Measurements from ENCODE around the gene CFHR1. TPM values are rescaled to one million over a fixed set of nuclear protein-coding genes. Genes with fewer than 3 reads are reported as not detected.

Gene CFHR1
- total RNA-seq, 1 experiment from 2014 or later, result 0.34 TPM

GRCh38 chr1:196861429-196861828 lies 41.9 kb downstream of the CFHR1 start (continued):
- TF ChIP-seq CTCF (IDR thresholded peaks at IDR 0.05 in 2 of 3, conservative IDR thresholded peaks at IDR 0.05 in 1 of 3; ENCODE audit: borderline replicate concordance in 1 of 3, insufficient read depth in 1 of 3, low read depth in 2 of 3, low read length in 2 of 3), result no peak
- no peak for TF ChIP-seq JUND (IDR thresholded peaks at IDR 0.05)
- TF ChIP-seq POLR2A (IDR thresholded peaks at IDR 0.05; ENCODE audit: borderline replicate concordance, extremely low read depth, insufficient read depth, insufficient read length), result no peak
- TF ChIP-seq RAD21 (IDR thresholded peaks at IDR 0.05; ENCODE audit: low read depth), result no peak

DNA sequence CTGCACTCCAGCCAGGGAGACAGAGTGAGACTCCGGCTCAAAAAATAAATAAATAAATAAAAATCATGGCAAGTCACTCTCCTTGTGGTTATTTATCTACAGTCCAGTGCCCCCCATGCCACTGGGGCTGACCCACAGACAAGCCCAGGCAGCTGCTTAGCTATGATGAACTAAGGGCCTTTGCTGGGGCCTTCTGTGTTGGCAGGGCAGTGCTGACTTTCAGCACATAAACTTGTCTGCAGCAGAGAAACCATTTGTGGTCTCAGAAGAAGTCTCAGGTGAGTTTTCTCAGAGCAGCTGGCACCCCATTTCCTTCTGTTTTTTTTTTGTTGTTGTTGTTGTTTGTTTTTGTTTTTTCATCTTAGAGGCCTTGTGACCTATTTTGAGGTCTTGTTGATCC lies 47.4 kb downstream of the CFHR1 start:
- intact Hi-C loops (cut with micrococcal nuclease), result no loop called here
- Histone ChIP-seq H3K4me2 (ENCODE audit: low read length) (no peak overlapping the region), H4K20me1 (ENCODE audit: insufficient read depth) (no peaks in the 10 kb centered on the region), H2AFZ (ENCODE audit: low read depth, low read length, poor library complexity, severe bottlenecking) (no peak overlapping the region), H3K9ac (ENCODE audit: low read length) (no peak overlapping the region), H3K9me2 (ENCODE audit: insufficient read depth) (no peaks in the 10 kb centered on the region), H3K27ac (ENCODE audit: low read depth, low read length) (no peak overlapping the region), H3K4me3 (replicated peaks in 1 of 2; ENCODE audit: low read depth in 1 of 2, low read length in 2 of 2) (no peak overlapping the region), H3K27me3 (ENCODE audit: insufficient read depth, low read length) (no peaks in the 10 kb centered on the region), H3K36me3 (ENCODE audit: control insufficient read depth in 1 of 2, insufficient read depth in 2 of 2, low read length in 2 of 2) (no peaks in the 10 kb centered on the region), H3K79me2 (ENCODE audit: insufficient read depth, low read length) (no peaks in the 10 kb centered on the region), H3K9me3 (ENCODE audit: control insufficient read depth in 1 of 2, insufficient read depth in 1 of 2, low read depth in 1 of 2, low read length in 2 of 2) (no peaks in the 10 kb centered on the region), H3K4me1 (ENCODE audit: control insufficient read depth in 1 of 2, insufficient read depth in 2 of 2, low read length in 2 of 2) (no peaks in the 10 kb centered on the region)
- RAD21 ChIA-PET (ENCODE audit: low non-redundant PET in 1 of 2, low total read pairs in 2 of 2, uncharacterized antibody in 2 of 2, unreplicated experiment in 2 of 2), result no interaction called here
- DNase-seq (ENCODE audit: low read depth, low spot score) (no peak), ATAC-seq (no peak)
- CTCF ChIA-PET, result no interaction called here
- no TSS peak for BruUV-seq (replicated peaks)
- POLR2A ChIA-PET, result no interaction called here
- TF ChIP-seq EZH2 (IDR thresholded peaks at IDR 0.05), result no peak
- no peak for TF ChIP-seq SIN3A (IDR thresholded peaks at IDR 0.05; ENCODE audit: low read depth)
- TF ChIP-seq, protein P1, sequence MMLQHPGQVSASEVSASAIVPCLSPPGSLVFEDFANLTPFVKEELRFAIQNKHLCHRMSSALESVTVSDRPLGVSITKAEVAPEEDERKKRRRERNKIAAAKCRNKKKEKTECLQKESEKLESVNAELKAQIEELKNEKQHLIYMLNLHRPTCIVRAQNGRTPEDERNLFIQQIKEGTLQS (IDR thresholded peaks at IDR 0.05), result no peak
- TF ChIP-seq POLR2A (IDR thresholded peaks at IDR 0.05; ENCODE audit: borderline replicate concordance, extremely low read depth, insufficient read depth, insufficient read length), result no peak
- TF ChIP-seq SP1 (IDR thresholded peaks at IDR 0.05; ENCODE audit: low read depth), result no peak
- no peak for TF ChIP-seq EGR1 (IDR thresholded peaks at IDR 0.05; ENCODE audit: low read depth)
- TF ChIP-seq EZH2phosphoT487 (IDR thresholded peaks at IDR 0.05; ENCODE audit: borderline replicate concordance), result no peak
- TF ChIP-seq, protein P2, sequence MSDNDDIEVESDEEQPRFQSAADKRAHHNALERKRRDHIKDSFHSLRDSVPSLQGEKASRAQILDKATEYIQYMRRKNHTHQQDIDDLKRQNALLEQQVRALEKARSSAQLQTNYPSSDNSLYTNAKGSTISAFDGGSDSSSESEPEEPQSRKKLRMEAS (IDR thresholded peaks at IDR 0.05), result no peak
- no peak for TF ChIP-seq CTCF (IDR thresholded peaks at IDR 0.05 in 2 of 3, conservative IDR thresholded peaks at IDR 0.05 in 1 of 3; ENCODE audit: borderline replicate concordance in 1 of 3, insufficient read depth in 1 of 3, low read depth in 2 of 3, low read length in 2 of 3)
- TF ChIP-seq CBX3 (IDR thresholded peaks at IDR 0.05; ENCODE audit: low read depth), result no peak
- no peak for TF ChIP-seq REST (IDR thresholded peaks at IDR 0.05; ENCODE audit: low read depth)
- TF ChIP-seq ZBTB33 (IDR thresholded peaks at IDR 0.05; ENCODE audit: extremely low read depth, insufficient replicate concordance, low read length), result no peak
- TF ChIP-seq RAD21 (IDR thresholded peaks at IDR 0.05; ENCODE audit: low read depth), result no peak
- no peak for TF ChIP-seq ZNF274 (IDR thresholded peaks at IDR 0.05; ENCODE audit: low read depth, low read length)

Data from HCT116 (cell line).